ENCODE results near the gene CAMSAP3.

The CAMSAP3 gene

DNA sequence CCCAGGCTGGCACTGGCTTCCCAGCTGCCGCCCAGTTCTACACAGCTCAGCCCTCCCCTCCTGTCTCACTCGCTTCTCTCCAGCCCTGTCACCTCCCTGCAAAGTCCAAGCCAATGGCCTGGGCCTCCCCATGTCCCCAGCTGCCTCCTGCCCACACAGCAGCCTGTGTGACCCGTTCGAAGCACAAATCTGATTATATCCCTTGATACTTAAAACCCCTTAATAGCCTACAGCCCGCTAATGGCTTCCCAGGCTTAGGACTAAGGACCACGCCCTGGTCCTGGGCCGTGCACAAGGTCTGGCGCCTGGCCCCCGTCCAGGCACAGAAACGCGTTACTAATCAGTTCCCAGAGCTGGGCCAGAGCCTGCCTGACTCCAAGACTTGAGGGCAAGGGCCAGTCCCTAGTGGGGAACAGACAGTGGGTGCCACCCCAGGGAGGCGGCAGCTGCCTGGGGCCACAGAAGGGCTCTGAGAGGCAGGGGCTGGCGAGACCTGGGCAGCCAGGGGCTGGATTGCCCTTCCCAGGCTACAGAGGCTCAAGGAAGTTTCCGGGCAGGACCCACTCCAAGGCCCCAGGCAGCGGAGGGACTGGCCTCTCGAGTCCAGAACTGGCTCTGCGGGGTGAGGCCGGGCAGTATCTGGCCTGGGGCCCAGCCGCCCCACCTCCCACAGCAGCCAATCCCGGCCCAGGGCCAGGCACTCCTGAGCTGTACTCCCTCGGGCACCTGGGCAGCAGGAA lies 23.3 kb downstream of the CAMSAP3 start:
- peaks cover 3% of the 10 kb centered on the region for H3K4me1 ChIP-seq
- no peak overlapping the region for H3K9ac ChIP-seq
- TF ChIP-seq, protein P1, sequence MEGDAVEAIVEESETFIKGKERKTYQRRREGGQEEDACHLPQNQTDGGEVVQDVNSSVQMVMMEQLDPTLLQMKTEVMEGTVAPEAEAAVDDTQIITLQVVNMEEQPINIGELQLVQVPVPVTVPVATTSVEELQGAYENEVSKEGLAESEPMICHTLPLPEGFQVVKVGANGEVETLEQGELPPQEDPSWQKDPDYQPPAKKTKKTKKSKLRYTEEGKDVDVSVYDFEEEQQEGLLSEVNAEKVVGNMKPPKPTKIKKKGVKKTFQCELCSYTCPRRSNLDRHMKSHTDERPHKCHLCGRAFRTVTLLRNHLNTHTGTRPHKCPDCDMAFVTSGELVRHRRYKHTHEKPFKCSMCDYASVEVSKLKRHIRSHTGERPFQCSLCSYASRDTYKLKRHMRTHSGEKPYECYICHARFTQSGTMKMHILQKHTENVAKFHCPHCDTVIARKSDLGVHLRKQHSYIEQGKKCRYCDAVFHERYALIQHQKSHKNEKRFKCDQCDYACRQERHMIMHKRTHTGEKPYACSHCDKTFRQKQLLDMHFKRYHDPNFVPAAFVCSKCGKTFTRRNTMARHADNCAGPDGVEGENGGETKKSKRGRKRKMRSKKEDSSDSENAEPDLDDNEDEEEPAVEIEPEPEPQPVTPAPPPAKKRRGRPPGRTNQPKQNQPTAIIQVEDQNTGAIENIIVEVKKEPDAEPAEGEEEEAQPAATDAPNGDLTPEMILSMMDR (IDR thresholded peaks at IDR 0.05) = no peak
- no peaks in the 10 kb centered on the region for H3K9me3 ChIP-seq (ENCODE audit: control insufficient read depth, low read length)
- no peaks in the 10 kb centered on the region for H3K36me3 ChIP-seq (ENCODE audit: control insufficient read depth, insufficient read depth, low read length)
- H3K27ac ChIP-seq = no peak overlapping the region
- no peak overlapping the region for H2AFZ ChIP-seq
- H3K4me3 ChIP-seq (ENCODE audit: low read depth, low read length) = no peak overlapping the region
- peaks cover 6% of the 10 kb centered on the region for H3K79me2 ChIP-seq
- H3K4me2 ChIP-seq (ENCODE audit: low read length) = no peak overlapping the region
- H3K27me3 ChIP-seq (ENCODE audit: control insufficient read depth, insufficient read depth, low read length) = no peaks in the 10 kb centered on the region

- Histone ChIP-seq H3K36me3 (ENCODE audit: control insufficient read depth, insufficient read depth, low read length) (no peaks in the 10 kb centered on the region), H3K79me2 (peaks cover 6% of the 10 kb centered on the region), H3K27ac (no peak overlapping the region), H3K9ac (no peak overlapping the region), H2AFZ (no peak overlapping the region), H3K4me3 (ENCODE audit: low read depth, low read length) (no peak overlapping the region), H3K27me3 (ENCODE audit: control insufficient read depth, insufficient read depth, low read length) (no peaks in the 10 kb centered on the region), H3K4me1 (peaks cover 3% of the 10 kb centered on the region), H3K9me3 (ENCODE audit: control insufficient read depth, low read length) (no peaks in the 10 kb centered on the region), H3K4me2 (ENCODE audit: low read length) (no peak overlapping the region)
- TF ChIP-seq, protein P1 (IDR thresholded peaks at IDR 0.05) = no peak
These were observed 24.2 kb downstream of the CAMSAP3 start for GRCh38 chr19:7619671-7620441.

GRCh38 chr19:7620442-7621412 lies 25.1 kb downstream of the CAMSAP3 start:
- Histone ChIP-seq H3K9ac (no peak overlapping the region), H3K4me2 (ENCODE audit: low read length) (no peak overlapping the region), H3K4me3 (ENCODE audit: low read depth, low read length) (no peak overlapping the region), H3K79me2 (peaks cover 9% of the 10 kb centered on the region), H3K27me3 (ENCODE audit: control insufficient read depth, insufficient read depth, low read length) (no peaks in the 10 kb centered on the region), H3K36me3 (ENCODE audit: control insufficient read depth, insufficient read depth, low read length) (no peaks in the 10 kb centered on the region), H3K9me3 (ENCODE audit: control insufficient read depth, low read length) (no peaks in the 10 kb centered on the region), H3K27ac (no peak overlapping the region), H2AFZ (no peak overlapping the region), H3K4me1 (peaks cover 3% of the 10 kb centered on the region)
- TF ChIP-seq, protein P1 (IDR thresholded peaks at IDR 0.05) = no peak

- no peak overlapping the region for H3K4me2 ChIP-seq (ENCODE audit: low read length)
- no peak overlapping the region for H3K27ac ChIP-seq
- H3K36me3 ChIP-seq (ENCODE audit: control insufficient read depth, insufficient read depth, low read length) = no peaks in the 10 kb centered on the region
- no peak overlapping the region for H3K9ac ChIP-seq
- peaks cover 3% of the 10 kb centered on the region for H3K4me1 ChIP-seq
- H3K9me3 ChIP-seq (ENCODE audit: control insufficient read depth, low read length) = no peaks in the 10 kb centered on the region
- no peak overlapping the region for H3K4me3 ChIP-seq (ENCODE audit: low read depth, low read length)
- TF ChIP-seq, protein P1 (IDR thresholded peaks at IDR 0.05) = no peak
- H2AFZ ChIP-seq = no peak overlapping the region
- peaks cover 28% of the 10 kb centered on the region for H3K79me2 ChIP-seq
- H3K27me3 ChIP-seq (ENCODE audit: control insufficient read depth, insufficient read depth, low read length) = no peaks in the 10 kb centered on the region
These were observed 27.4 kb downstream of the CAMSAP3 start for GRCh38 chr19:7622933-7623685.
